ENCODE results near the gene KIF21A.

Gene KIF21A

GRCh38 chr12:39332661-39333175, 110.2 kb downstream of the KIF21A start:
- DNase-seq (ENCODE audit: low read depth) = no peak
- no peak overlapping the region for H3K4me3 ChIP-seq (ENCODE audit: control insufficient read depth, low read depth, low read length)
- TF ChIP-seq CTCF (IDR thresholded peaks at IDR 0.05; ENCODE audit: control insufficient read depth, insufficient read depth, low read depth, low read length, missing control alignments) = no peak

GRCh38 chr12:39331539-39332261, 111.2 kb downstream of the KIF21A start:
- no peak for DNase-seq (ENCODE audit: low read depth)
- TF ChIP-seq CTCF (IDR thresholded peaks at IDR 0.05; ENCODE audit: control insufficient read depth, insufficient read depth, low read depth, low read length, missing control alignments) = no peak
- no peak overlapping the region for H3K4me3 ChIP-seq (ENCODE audit: control insufficient read depth, low read depth, low read length)

- H3K4me3 ChIP-seq (ENCODE audit: control insufficient read depth, low read depth, low read length) = no peak overlapping the region
- no peak for TF ChIP-seq CTCF (IDR thresholded peaks at IDR 0.05; ENCODE audit: control insufficient read depth, insufficient read depth, low read depth, low read length, missing control alignments)
- DNase-seq (ENCODE audit: low read depth) = no peak
Observed at GRCh38 chr12:39329876-39330275, 113.0 kb downstream of the KIF21A start.

GRCh38 chr12:39329018-39329417, 113.9 kb downstream of the KIF21A start:
- no peak overlapping the region for H3K4me3 ChIP-seq (ENCODE audit: control insufficient read depth, low read depth, low read length)
- DNase-seq (ENCODE audit: low read depth) = no peak

GRCh38 chr12:39327965-39328364, 115.0 kb downstream of the KIF21A start:
- DNase-seq (ENCODE audit: low read depth) = no peak
- no peak for TF ChIP-seq CTCF (IDR thresholded peaks at IDR 0.05; ENCODE audit: control insufficient read depth, insufficient read depth, low read depth, low read length, missing control alignments)
- H3K4me3 ChIP-seq (ENCODE audit: control insufficient read depth, low read depth, low read length) = no peak overlapping the region

More at GRCh38 chr12:39329018-39329417, 113.9 kb downstream of the KIF21A start:
- no peak for TF ChIP-seq CTCF (IDR thresholded peaks at IDR 0.05; ENCODE audit: control insufficient read depth, insufficient read depth, low read depth, low read length, missing control alignments)

- H3K4me3 ChIP-seq (ENCODE audit: control insufficient read depth, low read depth, low read length) = no peak overlapping the region
- TF ChIP-seq CTCF (IDR thresholded peaks at IDR 0.05; ENCODE audit: control insufficient read depth, insufficient read depth, low read depth, low read length, missing control alignments) = no peak
- no peak for DNase-seq (ENCODE audit: low read depth)
Observed at GRCh38 chr12:39327510-39327909, 115.4 kb downstream of the KIF21A start.

Measured in AG09309 (cell line).